Measurements from ENCODE around the gene GMNC.

GMNC gene

GRCh38 chr3:190847436-190847835, 15.1 kb downstream of the GMNC start:
- no peak for DNase-seq

- DNase-seq = no peak
Measured at GRCh38 chr3:190840146-190840545, 22.3 kb downstream of the GMNC start.

GRCh38 chr3:190831225-190831624, 31.3 kb downstream of the GMNC start:
- no peak for DNase-seq

GRCh38 chr3:190830031-190830430, 32.5 kb downstream of the GMNC start:
- no peak for DNase-seq

GRCh38 chr3:190826018-190826417, 36.5 kb downstream of the GMNC start:
- DNase-seq = no peak

GRCh38 chr3:190825386-190826016, 37.0 kb downstream of the GMNC start:
- DNase-seq = no peak

GRCh38 chr3:190811775-190812480, 50.6 kb downstream of the GMNC start:
- DNase-seq = peak; percentile 4

GRCh38 chr3:190810957-190811356, 51.5 kb downstream of the GMNC start:
- DNase-seq = no peak

GRCh38 chr3:190809351-190809750, 53.1 kb downstream of the GMNC start:
- no peak for DNase-seq

- DNase-seq = no peak
Measured at GRCh38 chr3:190807719-190808375, 54.6 kb downstream of the GMNC start.
